SU-DHL-6 (cell line): ENCODE results near the gene ANKRD13D.

ENCODE experiments used
- H2AFZ ChIP-seq: fragments of 200-600 bp; sonication (generic); 2 replicates; pipeline ENCODE4 v1.6.1; 2014; ENCODE audit warnings: low read depth, mild to moderate bottlenecking, moderate library complexity, mixed read lengths, antibody characterized with exemption, low read length; ENCODE audit not compliant: severe bottlenecking
- H3F3A ChIP-seq: fragments of 200-600 bp; shearing (Covaris generic); 2 replicates; pipeline ENCODE4 v1.6.0; 2016; ENCODE audit warnings: antibody characterized with exemption, mild to moderate bottlenecking; ENCODE audit not compliant: insufficient read depth
- H3K27ac ChIP-seq: fragments of 200-600 bp; sonication (generic); 2 replicates; pipeline ENCODE4 v1.5.1; 2016; ENCODE audit warnings: low read depth, mild to moderate bottlenecking, low read length, moderate library complexity, mixed read lengths
- H3K27me3 ChIP-seq: fragments of 200-600 bp; sonication (generic), shearing (Covaris generic); 2 replicates; pipeline ENCODE4 v1.6.0; 2014; ENCODE audit warnings: mild to moderate bottlenecking, low read length
- H3K36me3 ChIP-seq: fragments of 200-600 bp; sonication (generic); 2 replicates; pipeline ENCODE4 v1.6.1; 2014; ENCODE audit warnings: mild to moderate bottlenecking, low read length, mixed read lengths
- H3K4me2 ChIP-seq: fragments of 300-600, 200-600 bp; shearing (Covaris generic), sonication (generic); 2 replicates; pipeline ENCODE4 v1.6.0; 2014; ENCODE audit warnings: low read length, low read depth, mild to moderate bottlenecking; ENCODE audit not compliant: poor library complexity, severe bottlenecking
- H3K4me3 ChIP-seq: fragments of 200-600 bp; sonication (generic); 2 replicates; pipeline ENCODE4 v1.5.1; 2014; ENCODE audit warnings: antibody characterized with exemption, low read length, mild to moderate bottlenecking, mixed read lengths; ENCODE audit not compliant: insufficient read depth, poor library complexity, severe bottlenecking
- H3K79me2 ChIP-seq: fragments of 200-600 bp; sonication (generic); 2 replicates; pipeline ENCODE4 v1.6.1; 2014; ENCODE audit warnings: mild to moderate bottlenecking, low read length, moderate library complexity; ENCODE audit not compliant: insufficient read depth
- H3K9ac ChIP-seq: fragments of 200-600 bp; sonication (generic); 2 replicates; pipeline ENCODE4 v1.7.0; 2014; ENCODE audit warnings: mild to moderate bottlenecking, low read length
- H3K9me2 ChIP-seq: fragments of 200-600 bp; sonication (generic); replicated peaks from 2 replicates; pipeline ENCODE4 v1.6.1; 2014; ENCODE audit warnings: low read length; ENCODE audit not compliant: insufficient read depth
- H3K9me3 ChIP-seq: fragments of 200-600 bp; sonication (generic); 2 replicates; pipeline ENCODE4 v1.6.1; 2014; ENCODE audit warnings: low read length, mixed read lengths; ENCODE audit not compliant: insufficient read depth
- H4K20me1 ChIP-seq: fragments of 200-600 bp; sonication (generic); 2 replicates; pipeline ENCODE4 v1.6.1; 2014; ENCODE audit warnings: low read depth, mild to moderate bottlenecking, antibody characterized with exemption, low read length, moderate library complexity, mixed read lengths
- EZH2phosphoT487 ChIP-seq: fragments of 200-600 bp; sonication (generic), shearing (Covaris generic); conservative IDR thresholded peaks from 2 replicates; pipeline ENCODE4 v1.6.1; 2018; ENCODE audit warnings: mild to moderate bottlenecking, antibody characterized with exemption, low read length, moderate library complexity, mixed read lengths
- TF ChIP-seq, protein P1 (sequence below): fragments of 200-600 bp; sonication (generic); IDR thresholded peaks from one replicate; pipeline ENCODE4 v1.5.1; 2017; ENCODE audit warnings: antibody characterized with exemption, mild to moderate bottlenecking, low read length, moderate library complexity; ENCODE audit not compliant: insufficient read depth, poor library complexity, severe bottlenecking

Gene ANKRD13D

DNA sequence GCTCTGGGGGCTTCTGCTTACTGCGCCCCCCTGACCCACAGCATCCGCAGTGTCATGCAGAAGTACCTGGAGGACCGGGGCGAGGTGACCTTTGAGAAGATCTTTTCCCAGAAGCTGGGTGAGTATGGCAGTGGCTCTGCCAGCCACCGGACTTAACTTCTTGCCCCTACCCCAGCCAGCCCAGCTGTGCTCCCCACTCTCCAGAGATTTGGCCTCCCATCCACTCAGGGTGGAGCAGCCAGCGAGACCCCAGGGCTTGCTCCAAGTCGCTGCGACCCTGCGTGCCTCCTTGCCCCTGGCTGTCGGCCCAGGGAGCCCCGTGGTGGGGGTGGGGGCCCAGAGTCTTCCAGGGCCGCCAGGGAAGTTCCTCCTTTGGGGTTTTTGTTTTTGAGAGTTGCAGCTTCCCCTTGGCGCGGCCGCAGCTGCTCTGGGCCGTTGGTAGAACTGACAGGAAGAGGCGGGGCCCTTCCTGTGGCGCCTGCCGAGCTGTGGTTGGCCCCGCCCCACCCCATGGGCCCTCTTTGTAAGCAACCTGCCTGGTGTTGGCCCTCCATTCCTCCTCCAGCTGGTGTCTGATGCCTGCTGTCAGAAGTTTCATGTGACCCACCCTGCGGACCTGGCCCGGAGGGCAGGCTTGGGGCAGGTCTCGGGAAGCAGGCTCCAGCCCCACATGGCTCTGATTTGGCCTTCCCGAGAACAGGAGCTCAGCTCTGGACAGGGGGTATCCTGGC is 11.7 kb upstream of the ANKRD13D start:
- TF ChIP-seq, protein P1, sequence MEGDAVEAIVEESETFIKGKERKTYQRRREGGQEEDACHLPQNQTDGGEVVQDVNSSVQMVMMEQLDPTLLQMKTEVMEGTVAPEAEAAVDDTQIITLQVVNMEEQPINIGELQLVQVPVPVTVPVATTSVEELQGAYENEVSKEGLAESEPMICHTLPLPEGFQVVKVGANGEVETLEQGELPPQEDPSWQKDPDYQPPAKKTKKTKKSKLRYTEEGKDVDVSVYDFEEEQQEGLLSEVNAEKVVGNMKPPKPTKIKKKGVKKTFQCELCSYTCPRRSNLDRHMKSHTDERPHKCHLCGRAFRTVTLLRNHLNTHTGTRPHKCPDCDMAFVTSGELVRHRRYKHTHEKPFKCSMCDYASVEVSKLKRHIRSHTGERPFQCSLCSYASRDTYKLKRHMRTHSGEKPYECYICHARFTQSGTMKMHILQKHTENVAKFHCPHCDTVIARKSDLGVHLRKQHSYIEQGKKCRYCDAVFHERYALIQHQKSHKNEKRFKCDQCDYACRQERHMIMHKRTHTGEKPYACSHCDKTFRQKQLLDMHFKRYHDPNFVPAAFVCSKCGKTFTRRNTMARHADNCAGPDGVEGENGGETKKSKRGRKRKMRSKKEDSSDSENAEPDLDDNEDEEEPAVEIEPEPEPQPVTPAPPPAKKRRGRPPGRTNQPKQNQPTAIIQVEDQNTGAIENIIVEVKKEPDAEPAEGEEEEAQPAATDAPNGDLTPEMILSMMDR, result no peak
- peak overlapping the region; percentile 28 for H3K4me3 ChIP-seq
- peaks cover 18% of the 10 kb centered on the region for H3F3A ChIP-seq
- peaks cover 67% of the 10 kb centered on the region for H3K79me2 ChIP-seq
- peak overlapping the region; percentile 73 for H3K4me2 ChIP-seq
- no peaks in the 10 kb centered on the region for H3K9me3 ChIP-seq
- H3K36me3 ChIP-seq, result peaks cover 3% of the 10 kb centered on the region; the same call in 1 of the 2 replicates
- H3K9ac ChIP-seq, result peak overlapping the region; percentile 73
- H3K27ac ChIP-seq, result peak overlapping the region; percentile 97
- H2AFZ ChIP-seq, result no peak overlapping the region
- no peaks in the 10 kb centered on the region for H4K20me1 ChIP-seq
- H3K9me2 ChIP-seq, result no peaks in the 10 kb centered on the region
- H3K27me3 ChIP-seq, result no peaks in the 10 kb centered on the region

DNA sequence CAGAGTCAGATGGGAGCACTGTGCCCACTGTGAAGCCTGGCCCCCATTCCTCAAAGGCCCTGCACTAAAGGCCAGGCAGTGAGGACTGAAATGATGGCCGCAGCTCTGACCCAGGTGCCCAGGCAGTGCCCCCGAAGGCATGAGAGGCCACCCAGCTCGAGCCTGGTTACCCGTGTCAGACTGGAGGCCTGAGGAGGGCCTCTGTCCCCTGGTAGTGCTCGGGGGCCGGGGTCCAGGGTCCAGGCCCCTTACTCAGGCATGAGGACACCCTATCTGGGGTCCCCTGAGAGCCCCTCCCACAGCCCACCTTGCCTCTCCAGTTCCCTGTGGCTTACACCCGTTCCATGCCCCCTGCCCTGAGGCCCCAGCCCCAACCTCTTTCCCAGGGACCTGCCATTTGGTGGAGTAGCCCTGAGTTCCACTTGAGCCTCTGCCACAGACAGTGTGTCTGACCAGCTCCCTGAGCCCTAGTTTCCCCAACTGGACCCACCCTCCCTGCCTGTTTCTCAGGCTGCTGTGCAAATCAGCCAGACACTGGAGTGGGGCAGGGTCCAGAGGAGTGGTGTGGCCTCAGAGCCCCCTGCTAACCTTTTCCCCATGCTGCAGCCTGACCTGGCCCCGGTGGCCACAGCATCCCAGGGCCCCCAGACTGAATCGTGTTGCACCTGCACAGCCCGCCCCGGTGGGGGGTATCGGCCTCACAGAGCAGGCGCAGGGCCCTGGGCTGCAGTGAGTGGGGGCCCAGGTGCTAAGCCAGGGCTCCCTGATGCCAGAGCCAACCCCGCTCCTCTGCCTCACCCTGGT is 10.8 kb upstream of the ANKRD13D start:
- Histone ChIP-seq H3K9ac (peak overlapping the region; percentile 73), H3K9me2 (no peaks in the 10 kb centered on the region), H3K36me3 (peaks cover 3% of the 10 kb centered on the region; the same call in 1 of the 2 replicates), H4K20me1 (no peaks in the 10 kb centered on the region), H2AFZ (no peak overlapping the region), H3K4me2 (peak overlapping the region; percentile 73), H3K27ac (peak overlapping the region; percentile 97), H3K4me3 (no peak overlapping the region), H3K27me3 (no peaks in the 10 kb centered on the region), H3K9me3 (no peaks in the 10 kb centered on the region), H3F3A (peaks cover 18% of the 10 kb centered on the region), H3K79me2 (peaks cover 58% of the 10 kb centered on the region)
- TF ChIP-seq EZH2phosphoT487, result no peak
- TF ChIP-seq, protein P1, result no peak

DNA sequence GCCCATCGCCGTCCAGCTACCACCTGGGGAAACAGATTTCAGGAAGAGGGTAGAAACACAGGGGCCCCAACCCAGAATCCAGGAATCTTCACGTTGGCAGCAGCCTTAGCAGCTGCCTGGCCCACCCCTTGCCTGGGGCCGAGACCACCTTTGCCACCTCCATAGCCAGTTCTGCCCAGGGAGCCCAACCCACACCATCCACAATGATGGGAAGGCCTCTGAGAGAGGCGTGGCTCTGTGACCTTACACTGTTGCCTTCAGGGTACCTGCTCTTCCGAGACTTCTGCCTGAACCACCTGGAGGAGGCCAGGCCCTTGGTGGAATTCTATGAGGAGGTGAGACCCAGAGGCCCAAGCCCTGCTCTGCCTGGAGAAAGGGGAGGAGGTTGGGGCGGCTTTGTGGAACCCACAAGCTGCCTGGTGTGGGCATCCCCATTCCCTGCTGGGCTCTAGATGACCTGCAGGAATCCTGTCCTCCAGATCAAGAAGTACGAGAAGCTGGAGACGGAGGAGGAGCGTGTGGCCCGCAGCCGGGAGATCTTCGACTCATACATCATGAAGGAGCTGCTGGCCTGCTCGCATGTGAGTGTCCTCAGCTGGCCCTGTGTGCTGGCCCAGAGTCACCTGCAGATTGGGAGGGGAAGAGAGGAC is 10.0 kb upstream of the ANKRD13D start:
- H3K36me3 ChIP-seq, result peaks cover 3% of the 10 kb centered on the region; the same call in 1 of the 2 replicates
- no peaks in the 10 kb centered on the region for H3K27me3 ChIP-seq
- no peaks in the 10 kb centered on the region for H3K9me2 ChIP-seq
- H2AFZ ChIP-seq, result no peak overlapping the region
- no peak overlapping the region for H3K27ac ChIP-seq
- H3K79me2 ChIP-seq, result peaks cover 51% of the 10 kb centered on the region
- H3F3A ChIP-seq, result peaks cover 18% of the 10 kb centered on the region
- H3K4me3 ChIP-seq, result no peak overlapping the region
- no peaks in the 10 kb centered on the region for H4K20me1 ChIP-seq
- H3K9ac ChIP-seq, result no peak overlapping the region
- TF ChIP-seq, protein P1, result no peak
- no peak for TF ChIP-seq EZH2phosphoT487
- no peak overlapping the region for H3K4me2 ChIP-seq
- no peaks in the 10 kb centered on the region for H3K9me3 ChIP-seq
